NCI-H2107 treated with DMSO at 0.1 percent for 48 hours (cell line): Measurements from ENCODE around the gene PRR16.

Experiments
- DNase-seq: peaks from one replicate; lab custom pipeline; 2025; ENCODE audit not compliant: unreplicated experiment; lab: John Stamatoyannopoulos, UW

PRR16 gene

DNA sequence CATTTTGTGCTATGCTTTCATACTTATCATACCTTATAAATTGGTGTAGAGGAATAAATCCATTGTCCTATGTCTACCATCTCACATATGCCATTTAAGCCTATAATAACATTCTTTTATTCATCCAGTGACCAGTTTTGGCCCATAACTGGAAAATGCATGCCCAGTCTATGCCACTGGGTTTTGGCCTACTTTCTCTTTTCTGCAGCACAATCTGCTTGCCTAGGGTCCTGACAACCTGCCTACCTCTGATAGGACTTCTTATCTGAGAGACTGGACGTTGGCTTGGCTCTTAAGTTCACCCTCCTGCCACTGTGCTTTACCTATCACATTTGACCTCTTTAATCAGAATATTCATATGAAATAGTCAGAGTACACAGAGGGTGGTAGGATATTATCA lies 103.0 kb downstream of the PRR16 start:
- DNase-seq, result no peak

DNA sequence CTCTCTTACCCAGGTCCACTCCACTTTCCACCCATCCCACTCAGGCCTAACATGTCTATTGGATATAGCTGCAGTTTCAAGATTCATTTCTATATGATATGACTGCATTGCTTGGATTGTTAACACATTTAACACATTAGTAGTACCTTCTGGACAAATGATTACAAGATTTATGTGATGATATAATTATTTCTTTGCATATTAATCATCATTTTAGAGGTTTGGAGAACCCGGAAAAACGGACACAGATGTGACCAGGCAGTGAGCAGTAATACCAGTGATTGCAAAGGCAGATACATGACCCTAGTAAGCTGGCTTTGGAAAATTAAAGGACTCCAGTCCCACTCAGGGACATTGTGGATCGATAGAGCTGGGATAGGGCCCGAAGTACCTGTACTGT lies 103.8 kb downstream of the PRR16 start:
- no peak for DNase-seq

DNA sequence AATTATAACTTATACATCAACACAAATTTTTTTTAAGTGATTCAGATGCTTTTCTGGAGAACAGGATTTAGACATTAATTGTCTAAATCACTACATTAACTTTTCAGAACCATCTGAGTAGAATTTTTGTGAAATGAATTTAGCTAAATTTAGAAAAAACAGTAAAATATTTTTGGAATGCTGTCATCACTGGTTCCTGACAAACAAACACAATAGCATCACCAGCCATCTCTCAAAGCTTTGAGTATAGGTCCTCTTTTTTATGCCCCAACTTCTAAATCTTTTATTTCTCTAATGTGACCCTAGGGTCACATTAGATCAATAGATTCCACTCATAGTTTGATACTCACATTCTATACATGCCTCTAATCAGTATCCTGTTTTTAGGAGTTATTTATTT lies 104.6 kb downstream of the PRR16 start:
- DNase-seq, result no peak

DNA sequence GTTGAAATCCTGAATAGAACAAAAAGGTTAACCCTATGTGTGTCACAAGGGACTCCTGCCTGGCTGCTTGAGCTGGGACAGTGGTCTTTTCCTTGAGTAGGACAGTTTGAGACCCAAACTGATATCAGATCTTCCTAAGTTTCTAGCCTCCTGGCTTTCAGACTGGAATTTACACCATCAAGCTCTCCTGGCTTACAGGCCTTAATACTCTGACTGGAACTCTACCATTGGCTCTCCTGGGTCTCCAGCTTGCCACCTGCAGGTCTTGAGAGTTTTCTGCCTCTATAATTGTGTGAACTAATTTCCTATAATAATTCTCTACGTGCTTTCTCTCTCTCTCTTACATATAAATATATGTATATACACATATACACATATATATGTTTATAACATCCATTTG lies 112.5 kb downstream of the PRR16 start:
- DNase-seq, result no peak

DNA sequence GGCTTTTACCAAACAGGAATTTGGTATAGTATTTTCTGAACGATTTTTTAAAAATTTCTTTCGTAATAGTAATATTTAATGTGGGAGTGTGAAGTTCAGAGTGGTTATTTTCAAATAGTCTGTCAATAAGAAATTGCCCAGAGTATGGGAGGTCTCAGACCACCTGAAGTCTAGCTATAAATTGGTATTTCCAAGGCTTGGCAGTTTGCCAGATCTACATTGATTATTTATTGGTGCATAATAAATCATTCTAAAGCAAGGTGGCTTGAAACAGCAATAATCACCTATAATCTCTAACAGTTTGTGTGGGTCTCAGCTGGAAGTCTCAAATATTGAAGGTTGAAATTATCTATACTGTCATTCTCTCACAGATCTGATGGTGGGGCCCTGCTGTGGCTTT lies 118.5 kb downstream of the PRR16 start:
- DNase-seq, result no peak

DNA sequence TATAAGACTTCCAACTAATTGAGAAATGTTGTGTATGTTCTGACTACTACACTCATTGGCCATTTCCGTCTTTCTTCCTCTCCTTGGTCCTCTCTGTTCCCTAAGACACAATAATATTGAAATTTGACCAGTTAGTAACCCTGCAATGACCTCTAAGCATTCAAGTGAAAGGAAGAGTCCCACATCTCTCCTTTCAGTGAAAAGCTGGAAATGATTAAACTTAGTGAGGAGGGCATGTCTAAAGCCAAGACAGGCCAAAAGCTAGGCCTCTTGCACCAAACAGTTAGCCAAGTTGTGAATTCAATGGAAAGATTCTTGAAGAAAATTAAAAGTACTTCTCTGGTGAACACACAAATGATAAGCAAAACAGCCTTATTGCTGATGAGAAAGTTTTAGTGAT lies 122.5 kb downstream of the PRR16 start:
- no peak for DNase-seq

DNA sequence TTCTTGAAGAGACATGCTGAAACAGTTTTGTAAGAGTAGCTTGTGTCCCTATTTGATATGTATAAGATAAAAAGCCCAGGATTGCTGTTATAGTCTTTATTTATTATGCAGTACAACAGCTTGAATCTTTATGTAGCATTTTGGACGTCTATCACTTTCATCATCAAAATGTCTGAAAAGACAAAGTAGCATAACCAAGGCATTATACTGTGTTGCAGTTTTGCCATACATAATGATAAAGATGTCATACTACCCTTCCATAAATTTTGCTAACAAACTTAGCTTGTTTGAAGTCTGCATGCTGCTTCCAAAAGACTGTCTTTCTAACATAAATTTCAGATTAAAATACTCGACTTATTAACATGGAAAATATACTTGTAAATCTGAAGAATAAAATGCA lies 127.8 kb downstream of the PRR16 start:
- no peak for DNase-seq

DNA sequence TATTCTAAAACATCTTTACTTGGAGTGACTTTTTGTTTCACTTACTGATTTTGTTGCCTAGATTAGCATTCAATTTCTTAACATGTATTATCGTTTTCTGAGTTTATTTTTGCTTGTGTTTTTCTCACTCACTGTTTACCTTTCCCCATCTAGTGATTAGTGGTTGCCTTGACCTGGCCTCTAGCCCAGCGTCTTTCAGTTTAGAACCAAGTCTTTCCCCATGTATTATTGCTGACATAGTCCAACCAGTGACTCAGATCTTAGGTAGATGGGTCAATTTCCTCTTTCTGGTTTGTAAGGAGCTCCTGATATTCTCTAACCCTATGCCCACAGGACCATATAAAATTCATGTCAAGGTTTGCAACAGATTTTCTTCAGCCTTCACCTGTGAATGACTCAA lies 135.5 kb downstream of the PRR16 start:
- DNase-seq, result no peak

DNA sequence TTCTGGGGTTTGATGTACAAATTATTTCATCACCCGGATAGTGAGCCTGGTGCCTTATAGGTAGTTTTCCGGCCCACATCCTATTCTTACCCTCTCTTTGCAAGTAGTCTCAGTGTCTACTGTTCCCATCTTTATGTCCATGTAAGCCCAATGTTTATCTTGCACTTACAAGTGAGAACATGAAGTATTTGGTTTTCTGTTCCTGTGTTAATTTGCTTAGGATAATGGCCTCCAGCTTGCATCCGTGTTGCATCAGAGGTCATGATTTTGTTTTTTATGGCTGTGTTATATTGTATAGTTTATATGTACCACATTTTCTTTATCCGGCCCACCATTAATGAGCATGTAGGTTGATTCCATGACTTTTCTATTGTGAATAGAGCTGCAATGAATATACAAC lies 136.5 kb downstream of the PRR16 start:
- no peak for DNase-seq

DNA sequence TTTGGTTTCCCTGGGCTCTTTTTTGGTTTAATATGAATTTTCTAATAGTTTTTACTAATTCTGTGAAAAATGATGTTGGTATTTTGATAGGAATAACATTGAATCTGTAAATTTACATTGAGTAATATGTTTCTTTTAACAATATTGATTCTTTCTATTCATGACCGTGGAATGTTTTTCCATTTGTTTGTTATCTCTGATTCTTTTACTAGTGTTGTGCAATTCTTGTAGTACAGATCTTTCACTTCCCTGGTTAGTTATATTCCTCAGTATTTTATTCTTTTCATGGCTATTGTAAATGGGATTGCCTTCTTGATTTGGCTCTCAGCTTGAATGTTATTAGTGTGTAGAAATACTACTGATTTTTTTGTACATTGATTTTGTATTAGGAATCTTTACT lies 137.9 kb downstream of the PRR16 start:
- no peak for DNase-seq

DNA sequence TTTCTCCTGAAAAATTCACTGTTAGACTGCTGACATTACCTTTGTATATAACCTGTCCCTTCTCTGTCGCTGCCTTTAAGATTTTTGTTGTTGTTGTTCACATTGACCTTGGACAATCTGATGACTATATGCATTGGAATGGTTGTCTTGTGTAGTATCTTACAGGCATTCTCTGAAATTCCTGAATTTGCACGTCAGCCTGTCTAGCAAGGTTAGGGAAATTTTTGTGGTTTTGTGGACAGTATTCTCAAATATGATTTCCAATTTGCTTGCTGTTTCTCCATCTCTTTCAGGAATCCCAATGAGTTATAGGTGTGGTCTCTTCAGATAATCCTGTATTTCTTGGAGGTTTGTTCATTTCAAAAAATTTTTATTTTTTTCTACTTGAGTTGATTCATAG lies 140.8 kb downstream of the PRR16 start:
- no peak for DNase-seq

DNA sequence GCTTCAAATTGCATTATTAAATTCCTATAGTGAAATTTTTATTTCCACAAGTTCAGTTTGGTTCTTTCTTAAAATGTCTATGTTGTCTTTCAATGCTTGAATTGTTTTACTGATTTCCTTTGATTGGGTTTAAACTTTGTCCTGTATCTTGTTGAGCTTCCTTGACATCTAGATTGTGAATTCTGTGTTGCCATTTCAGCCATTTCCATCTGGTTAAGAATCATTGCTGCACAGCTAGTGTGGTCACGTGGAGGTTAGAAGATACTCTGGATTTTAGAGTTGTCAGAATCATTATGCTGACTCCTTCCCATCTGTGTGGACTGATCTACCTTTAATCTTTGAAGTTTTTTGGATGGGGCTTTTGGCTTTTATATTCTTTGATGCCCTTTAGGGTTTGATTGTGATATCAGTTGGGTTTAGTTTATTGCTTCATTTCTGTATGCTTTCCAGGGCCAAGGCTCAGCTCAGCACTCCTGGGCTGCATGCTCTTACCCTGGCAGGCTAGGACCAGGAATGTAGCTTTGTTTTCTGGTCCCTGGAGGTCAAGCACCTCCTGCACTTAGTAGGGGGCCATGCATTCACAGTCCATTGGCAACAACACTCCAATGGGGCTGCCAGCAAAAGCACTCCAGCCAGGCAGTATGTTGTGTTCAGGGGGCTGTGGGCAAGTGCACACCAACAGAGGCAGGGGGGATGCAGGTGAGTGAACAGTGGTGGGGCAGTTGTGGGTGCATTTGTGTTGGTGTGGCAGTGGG lies 141.4 kb downstream of the PRR16 start:
- DNase-seq, result no peak

DNA sequence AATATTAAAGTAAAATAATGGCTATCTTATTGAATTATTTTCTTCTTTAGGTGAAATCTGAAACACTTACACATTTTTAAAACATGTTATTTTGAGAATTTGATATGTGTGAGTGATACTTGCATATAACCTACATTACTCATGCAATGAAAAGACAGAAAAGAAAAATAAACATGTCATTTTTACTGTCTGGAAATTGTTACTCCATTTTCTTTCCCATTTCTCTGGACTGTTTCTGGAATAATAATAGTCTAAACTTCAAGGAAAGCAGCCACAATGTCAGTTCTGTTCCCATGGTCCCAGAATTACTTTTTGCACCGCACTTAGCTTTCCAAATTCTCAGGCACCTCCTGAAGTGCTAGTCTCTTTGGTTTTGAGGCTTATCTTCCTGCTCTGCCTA lies 145.5 kb downstream of the PRR16 start:
- no peak for DNase-seq

DNA sequence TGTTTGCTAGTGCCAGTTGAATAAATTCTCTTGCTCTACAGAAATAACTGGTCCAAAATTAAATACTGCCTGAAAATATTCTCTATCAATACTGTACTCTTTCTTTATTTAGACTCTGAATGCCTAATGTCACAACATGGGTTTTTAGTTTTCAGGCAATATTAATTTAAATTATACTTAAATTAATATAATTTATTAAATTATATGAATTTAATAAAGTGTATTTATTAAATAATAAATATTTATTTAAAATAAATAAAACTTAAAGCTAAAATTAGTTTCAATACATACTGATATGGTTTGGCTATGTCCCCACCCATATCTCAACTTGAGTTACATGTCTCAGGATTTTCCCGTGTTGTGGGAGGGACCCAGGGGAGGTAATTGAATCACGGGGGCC lies 146.0 kb downstream of the PRR16 start:
- no peak for DNase-seq

DNA sequence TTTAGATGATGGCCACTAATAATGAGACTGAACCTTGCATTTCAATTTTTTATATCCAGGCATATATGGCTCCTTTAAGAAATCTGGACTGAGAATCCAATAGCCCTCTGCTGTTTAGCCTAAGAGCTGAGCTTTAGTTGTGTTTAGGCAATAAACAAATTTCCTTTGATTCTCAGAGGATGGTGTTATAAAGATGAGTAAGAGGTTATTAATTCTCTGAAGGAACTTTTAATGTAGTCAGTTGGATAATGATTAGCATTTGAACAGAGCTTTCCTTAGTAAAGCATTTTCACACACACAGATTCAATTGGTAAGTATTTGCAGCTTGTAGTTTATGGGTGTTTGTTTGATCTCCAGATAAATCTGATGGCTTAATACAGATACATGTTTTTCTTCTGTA lies 149.6 kb downstream of the PRR16 start:
- DNase-seq, result no peak

DNA sequence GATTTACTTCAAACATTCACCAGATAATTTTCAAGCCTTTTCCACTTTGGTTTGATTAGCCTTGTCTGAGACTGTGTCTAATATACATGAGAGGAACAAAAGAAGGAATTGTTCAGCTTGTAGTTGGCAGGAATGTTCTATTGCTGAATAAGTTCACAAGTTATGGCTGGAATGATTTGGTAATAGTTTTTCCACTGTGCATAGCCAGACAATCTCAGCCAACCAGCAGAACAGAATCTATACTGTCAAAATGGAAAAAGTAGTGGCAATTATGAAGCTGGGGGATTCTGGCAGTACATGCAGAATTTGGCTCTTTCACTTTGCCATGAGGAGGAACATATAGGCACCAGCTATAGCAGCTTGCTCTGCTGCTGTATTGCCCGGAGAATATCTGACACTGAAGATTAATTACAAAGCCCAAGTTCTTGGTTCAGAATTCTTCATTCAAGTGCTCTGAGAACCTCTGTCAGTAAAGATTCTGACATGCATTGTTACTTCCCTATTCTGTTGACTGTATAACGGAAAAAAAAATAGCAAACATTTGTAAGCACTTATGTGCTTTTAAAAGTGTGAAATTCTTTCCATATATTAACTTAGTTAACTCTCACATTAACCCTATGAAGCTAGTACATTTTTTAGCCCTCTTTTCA lies 150.6 kb downstream of the PRR16 start:
- no peak for DNase-seq

DNA sequence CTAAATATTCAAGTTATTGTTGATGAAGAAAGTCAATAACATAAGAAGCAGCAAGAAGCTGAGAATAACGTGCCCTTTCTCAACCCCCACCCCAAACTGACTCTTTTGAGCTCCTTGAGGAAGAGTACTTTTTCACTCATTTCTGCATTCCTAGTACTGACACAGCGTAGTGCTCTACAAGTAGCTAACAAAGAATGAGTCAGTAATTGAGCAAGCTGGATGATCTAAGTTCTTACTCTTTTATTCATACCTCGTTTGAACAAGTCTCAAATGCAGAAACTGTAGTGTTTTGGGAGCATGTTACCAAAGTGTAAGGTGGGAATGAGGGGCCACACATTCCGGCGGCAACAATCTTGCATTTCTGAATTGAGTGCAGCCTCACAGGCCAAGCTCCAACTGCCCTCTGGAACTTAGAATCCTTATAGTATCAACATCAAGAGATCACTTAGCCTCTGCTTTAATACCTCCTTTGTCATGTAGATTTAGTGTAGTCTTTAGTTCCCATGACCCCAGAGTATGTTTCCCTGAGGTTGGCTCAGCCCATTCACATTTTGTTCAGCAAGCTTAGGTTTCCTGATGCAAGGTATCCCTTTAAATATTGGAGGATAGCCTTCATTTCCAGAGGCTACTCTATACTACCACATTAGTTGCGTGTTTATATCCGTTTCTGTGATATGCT lies 152.0 kb downstream of the PRR16 start:
- DNase-seq, result no peak

DNA sequence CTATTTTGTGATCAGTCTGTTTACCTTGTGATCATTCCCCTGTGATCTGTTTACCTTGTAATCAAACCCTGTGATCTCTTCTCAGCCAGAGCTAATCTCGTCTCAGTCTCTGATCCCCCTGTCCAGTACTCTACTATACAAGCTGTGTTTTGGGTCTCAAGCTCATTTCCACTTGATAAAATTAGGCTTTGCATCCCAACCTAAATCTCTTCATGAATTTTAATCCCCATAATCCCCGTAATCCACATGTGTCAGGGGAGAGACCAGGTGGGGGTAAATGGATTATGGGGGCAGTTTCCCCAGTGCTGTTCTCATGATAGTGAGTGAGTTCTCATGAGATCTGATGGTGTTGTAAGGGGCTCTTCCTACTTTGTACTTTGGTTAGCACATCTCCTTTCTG lies 157.2 kb downstream of the PRR16 start:
- DNase-seq, result no peak

DNA sequence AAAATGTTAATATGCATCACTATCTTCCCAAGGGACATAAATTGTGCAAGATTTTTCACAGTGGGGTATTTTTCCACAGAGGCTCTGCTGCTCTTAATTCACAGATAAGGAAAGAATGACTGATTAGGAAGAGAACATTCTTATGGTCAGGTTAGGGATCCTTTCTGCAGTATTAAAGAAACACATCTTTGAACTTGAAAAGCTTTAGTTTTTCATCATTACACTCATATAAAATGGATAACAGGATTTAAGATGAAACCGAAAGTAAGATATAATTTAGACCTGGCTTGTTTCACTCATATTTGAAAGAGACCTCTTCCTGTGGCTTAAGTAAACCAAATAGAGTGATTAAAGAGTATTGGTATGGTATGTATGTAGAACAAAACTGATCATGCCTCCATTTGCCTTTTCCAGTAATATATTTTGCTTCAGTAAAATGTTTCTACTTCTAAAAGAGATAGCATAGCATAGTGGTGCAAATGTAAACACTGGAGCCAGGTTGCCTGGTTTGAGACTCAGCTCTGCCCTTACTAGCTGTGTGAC lies 160.0 kb downstream of the PRR16 start:
- no peak for DNase-seq

DNA sequence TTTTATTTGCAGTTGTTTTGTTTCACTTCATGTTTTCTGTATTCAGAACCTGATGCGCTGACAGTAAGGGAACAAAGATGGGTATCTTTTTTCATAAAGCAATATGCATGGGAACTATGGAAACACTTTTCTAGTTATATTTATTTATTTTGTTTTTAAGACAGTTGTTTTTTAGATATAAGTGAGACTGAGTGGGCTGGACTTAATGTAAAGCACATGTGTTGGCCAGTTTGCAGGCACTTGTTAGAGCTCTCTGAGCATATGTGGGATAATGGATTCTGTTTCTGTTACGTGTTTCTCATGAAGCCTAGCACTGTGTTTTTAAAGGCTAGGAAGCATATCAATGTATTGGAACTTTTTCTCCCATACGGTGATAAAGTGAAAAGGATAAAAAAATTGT lies 164.1 kb downstream of the PRR16 start:
- no peak for DNase-seq

DNA sequence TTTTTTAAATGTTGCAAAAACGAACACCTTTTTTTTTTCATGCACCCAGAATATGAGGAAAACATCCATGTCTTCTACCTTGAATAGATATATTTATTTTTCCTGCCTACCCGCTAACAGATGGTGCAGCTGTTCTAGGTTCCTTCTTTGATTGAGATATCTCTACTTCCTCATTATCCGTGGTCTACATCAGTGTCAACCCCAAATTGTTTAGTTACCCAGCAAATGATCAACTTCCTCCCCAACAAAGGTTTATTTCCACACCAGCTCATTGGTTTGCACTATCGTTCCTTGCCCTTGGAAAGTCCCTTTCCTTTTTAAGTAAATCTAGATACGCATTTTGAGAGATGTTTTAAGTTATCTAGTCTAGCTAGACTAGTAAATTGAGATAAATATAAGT lies 166.4 kb downstream of the PRR16 start:
- no peak for DNase-seq

DNA sequence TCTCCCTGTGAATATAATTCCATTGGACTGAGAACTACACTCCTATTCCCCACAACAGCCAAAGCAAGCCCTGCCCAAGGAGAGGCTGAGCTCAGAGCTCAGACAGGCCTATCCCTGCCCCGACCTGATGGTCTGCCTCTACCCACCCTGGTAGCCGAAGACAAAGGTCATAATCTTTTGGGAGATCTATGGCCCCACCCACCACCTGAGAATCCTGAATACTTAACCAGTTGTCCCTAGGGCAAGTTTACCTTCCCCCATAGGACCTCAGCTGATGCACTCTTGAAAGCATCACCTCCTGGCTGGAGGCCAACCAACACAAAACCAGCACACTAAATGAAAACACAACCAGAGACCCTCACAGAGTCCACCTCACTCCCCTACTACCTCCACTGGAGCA lies 167.5 kb downstream of the PRR16 start:
- no peak for DNase-seq
